WTC11 (cell line): ENCODE results near the gene SCNN1B. TPM values are rescaled to one million over a fixed set of nuclear protein-coding genes. Genes with fewer than 3 reads are reported as not detected.

Experiments used
- ATAC-seq: fragments of 200-7000 bp; cut with Tn5 transposase; 2 replicates; pipeline ENCODE4 v1.10.0; 2021; ENCODE audit warnings: mild to moderate bottlenecking, moderate library complexity
- CTCF ChIA-PET: fragments of 300-600 bp; sonication (Branson Sonifier 250); formaldehyde crosslinking; loops from one replicate; lab custom pipeline; 2021; ENCODE audit warnings: antibody characterized with exemption; lab: Charles Lee
- POLR2A ChIA-PET: fragments of 350-600 bp; sonication (Branson Sonifier 250); formaldehyde crosslinking; loops from one replicate; lab custom pipeline; 2021; ENCODE audit warnings: antibody characterized with exemption; lab: Charles Lee
- DNase-seq: peaks from one replicate; pipeline ENCODE4 v3.0.0; 2021; ENCODE audit warnings: low spot score
- H3K27ac Mint-ChIP-seq: 2 replicates; pipeline ENCODE4 v1.8.0; 2021; ENCODE audit warnings: mixed read lengths
- H3K27me3 Mint-ChIP-seq: 2 replicates; pipeline ENCODE4 v1.8.0; 2021; ENCODE audit warnings: low read depth, mild to moderate bottlenecking, moderate library complexity, mixed read lengths
- H3K36me3 Mint-ChIP-seq: 2 replicates; pipeline ENCODE4 v1.8.0; 2021; ENCODE audit warnings: mixed read lengths
- H3K4me1 Mint-ChIP-seq: 2 replicates; pipeline ENCODE4 v1.8.0; 2022; ENCODE audit warnings: mixed read lengths
- H3K4me3 Mint-ChIP-seq: 2 replicates; pipeline ENCODE4 v1.8.0; 2021; ENCODE audit warnings: mild to moderate bottlenecking, moderate library complexity, mixed read lengths
- H3K9me3 Mint-ChIP-seq: 2 replicates; pipeline ENCODE4 v1.8.0; 2021; ENCODE audit warnings: mixed read lengths
- CREB1 ChIP-seq: sonication (generic); formaldehyde crosslinking; IDR thresholded peaks from 2 replicates; pipeline ENCODE4 v1.8.0; 2023; ENCODE audit warnings: mild to moderate bottlenecking, missing genetic modification reagents
- EMX1 ChIP-seq: fragments of 250-450 bp; sonication (Bioruptor Pico); IDR thresholded peaks from 2 replicates; pipeline ENCODE4 v1.8.0; 2021; ENCODE audit warnings: mild to moderate bottlenecking
- FOXK1 ChIP-seq: sonication (generic); formaldehyde crosslinking; IDR thresholded peaks from 2 replicates; pipeline ENCODE4 v1.8.0; 2022; ENCODE audit warnings: mild to moderate bottlenecking, moderate library complexity, missing genetic modification reagents
- FOXP1 ChIP-seq: sonication (generic); formaldehyde crosslinking; IDR thresholded peaks from 2 replicates; pipeline ENCODE4 v1.8.0; 2022; ENCODE audit warnings: missing genetic modification reagents, mild to moderate bottlenecking, moderate library complexity, borderline replicate concordance
- KAT7 ChIP-seq: sonication (generic); formaldehyde crosslinking; IDR thresholded peaks from 2 replicates; pipeline ENCODE4 v1.8.1; 2023; ENCODE audit warnings: missing genetic modification reagents, mild to moderate bottlenecking, borderline replicate concordance
- NFATC4 ChIP-seq: fragments of 250-450 bp; sonication (Bioruptor Pico); IDR thresholded peaks from 2 replicates; pipeline ENCODE4 v1.9.0; 2021; ENCODE audit warnings: mild to moderate bottlenecking
- NFE2L1 ChIP-seq: sonication (generic); formaldehyde crosslinking; IDR thresholded peaks from 2 replicates; pipeline ENCODE4 v1.8.1; 2023; ENCODE audit warnings: missing genetic modification reagents
- NFYB ChIP-seq: sonication (generic); formaldehyde crosslinking; conservative IDR thresholded peaks from 2 replicates; pipeline ENCODE4 v1.8.0; 2022; ENCODE audit warnings: low read depth, missing genetic modification reagents
- NR3C1 ChIP-seq: sonication (generic); formaldehyde crosslinking; conservative IDR thresholded peaks from 2 replicates; pipeline ENCODE4 v1.8.1; 2023; ENCODE audit warnings: low read depth, mild to moderate bottlenecking, missing genetic modification reagents
- OVOL2 ChIP-seq: fragments of 250-450 bp; sonication (Bioruptor Pico); IDR thresholded peaks from 2 replicates; pipeline ENCODE4 v1.9.0; 2021; ENCODE audit warnings: mild to moderate bottlenecking, borderline replicate concordance
- PRRX2 ChIP-seq: fragments of 250-450 bp; sonication (Bioruptor Pico); IDR thresholded peaks from 2 replicates; pipeline ENCODE4 v1.8.0; 2021; ENCODE audit warnings: mild to moderate bottlenecking
- RORB ChIP-seq: fragments of 250-450 bp; sonication (Bioruptor Pico); IDR thresholded peaks from 2 replicates; pipeline ENCODE4 v1.9.0; 2021; ENCODE audit warnings: mild to moderate bottlenecking
- SMAD3 ChIP-seq: sonication (generic); formaldehyde crosslinking; IDR thresholded peaks from 2 replicates; pipeline ENCODE4 v1.8.0; 2022; ENCODE audit warnings: missing genetic modification reagents, mild to moderate bottlenecking, borderline replicate concordance
- SMAD4 ChIP-seq: sonication (generic); formaldehyde crosslinking; IDR thresholded peaks from 2 replicates; pipeline ENCODE4 v1.8.0; 2022; ENCODE audit warnings: mild to moderate bottlenecking, missing genetic modification reagents
- ZNF121 ChIP-seq: sonication (generic); formaldehyde crosslinking; IDR thresholded peaks from 2 replicates; pipeline ENCODE4 v1.8.0; 2023; ENCODE audit warnings: missing genetic modification reagents
- ZNF232 ChIP-seq: sonication (generic); formaldehyde crosslinking; IDR thresholded peaks from 2 replicates; pipeline ENCODE4 v1.8.0; 2022; ENCODE audit warnings: mild to moderate bottlenecking, missing genetic modification reagents
- ZNF317 ChIP-seq: sonication (generic); formaldehyde crosslinking; IDR thresholded peaks from 2 replicates; pipeline ENCODE4 v1.8.1; 2023; ENCODE audit warnings: low read depth, mild to moderate bottlenecking, moderate library complexity, missing genetic modification reagents, borderline replicate concordance
- total RNA-seq: library from RNA; stranded (reverse); gene quantifications from 3 replicates; pipeline ENCODE4 v1.2.3, GENCODE V29; 2021
- TF ChIP-seq, protein P1 (sequence below): sonication (generic); formaldehyde crosslinking; IDR thresholded peaks from 2 replicates; pipeline ENCODE4 v1.8.1; 2022; ENCODE audit warnings: low read depth, missing genetic modification reagents, borderline replicate concordance
- TF ChIP-seq, protein P2 (sequence below): sonication (generic); formaldehyde crosslinking; IDR thresholded peaks from 2 replicates; pipeline ENCODE4 v1.8.1; 2022; ENCODE audit warnings: mild to moderate bottlenecking, missing genetic modification reagents, moderate library complexity, borderline replicate concordance
- TF ChIP-seq, protein P3 (sequence below): fragments of 250-450 bp; sonication (Bioruptor Pico); IDR thresholded peaks from 2 replicates; pipeline ENCODE4 v1.8.0; 2021; ENCODE audit warnings: mild to moderate bottlenecking
- TF ChIP-seq, protein P4 (sequence below): sonication (generic); formaldehyde crosslinking; IDR thresholded peaks from 2 replicates; pipeline ENCODE4 v1.8.0; 2022; ENCODE audit warnings: mild to moderate bottlenecking, missing genetic modification reagents
- TF ChIP-seq, protein P5 (sequence below): sonication (generic); formaldehyde crosslinking; IDR thresholded peaks from 2 replicates; pipeline ENCODE4 v1.8.1; 2023; ENCODE audit warnings: mild to moderate bottlenecking, moderate library complexity, missing genetic modification reagents
- TF ChIP-seq, protein P6 (sequence below): sonication (generic); formaldehyde crosslinking; IDR thresholded peaks from 2 replicates; pipeline ENCODE4 v1.8.0; 2022; ENCODE audit warnings: mild to moderate bottlenecking, missing genetic modification reagents
- TF ChIP-seq, protein P7 (sequence below): fragments of 250-450 bp; sonication (Bioruptor Pico); IDR thresholded peaks from 2 replicates; pipeline ENCODE4 v1.9.0; 2021; ENCODE audit warnings: mild to moderate bottlenecking
- TF ChIP-seq, protein P8 (sequence below): sonication (generic); formaldehyde crosslinking; IDR thresholded peaks from 2 replicates; pipeline ENCODE4 v1.8.1; 2023; ENCODE audit warnings: mild to moderate bottlenecking, missing genetic modification reagents, moderate library complexity
- TF ChIP-seq, protein P9 (sequence below): fragments of 250-450 bp; sonication (Bioruptor Pico); IDR thresholded peaks from 2 replicates; pipeline ENCODE4 v1.9.0; 2021; ENCODE audit warnings: mild to moderate bottlenecking

The SCNN1B gene
- total RNA-seq, 1 experiment from 2014 or later: 4.8 TPM

DNA sequence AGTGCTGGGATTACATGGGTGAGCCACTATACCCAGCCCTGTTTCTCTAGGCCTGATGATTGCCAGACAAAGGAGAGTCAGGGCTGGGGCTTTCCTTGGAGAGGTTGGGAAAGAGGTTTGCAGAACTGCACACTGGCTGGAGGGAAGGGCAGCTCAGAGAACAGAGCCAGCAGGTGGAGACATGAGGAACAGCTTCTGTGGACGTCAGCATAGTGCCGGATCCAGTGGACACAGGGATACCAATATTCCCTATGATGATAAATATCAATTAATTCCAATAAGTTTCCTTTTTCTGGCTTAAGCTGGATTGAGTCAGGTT is 43.2 kb upstream of the SCNN1B start (continued):
- TF ChIP-seq, protein P1, sequence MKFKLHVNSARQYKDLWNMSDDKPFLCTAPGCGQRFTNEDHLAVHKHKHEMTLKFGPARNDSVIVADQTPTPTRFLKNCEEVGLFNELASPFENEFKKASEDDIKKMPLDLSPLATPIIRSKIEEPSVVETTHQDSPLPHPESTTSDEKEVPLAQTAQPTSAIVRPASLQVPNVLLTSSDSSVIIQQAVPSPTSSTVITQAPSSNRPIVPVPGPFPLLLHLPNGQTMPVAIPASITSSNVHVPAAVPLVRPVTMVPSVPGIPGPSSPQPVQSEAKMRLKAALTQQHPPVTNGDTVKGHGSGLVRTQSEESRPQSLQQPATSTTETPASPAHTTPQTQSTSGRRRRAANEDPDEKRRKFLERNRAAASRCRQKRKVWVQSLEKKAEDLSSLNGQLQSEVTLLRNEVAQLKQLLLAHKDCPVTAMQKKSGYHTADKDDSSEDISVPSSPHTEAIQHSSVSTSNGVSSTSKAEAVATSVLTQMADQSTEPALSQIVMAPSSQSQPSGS: no peak
- TF ChIP-seq, protein P2, sequence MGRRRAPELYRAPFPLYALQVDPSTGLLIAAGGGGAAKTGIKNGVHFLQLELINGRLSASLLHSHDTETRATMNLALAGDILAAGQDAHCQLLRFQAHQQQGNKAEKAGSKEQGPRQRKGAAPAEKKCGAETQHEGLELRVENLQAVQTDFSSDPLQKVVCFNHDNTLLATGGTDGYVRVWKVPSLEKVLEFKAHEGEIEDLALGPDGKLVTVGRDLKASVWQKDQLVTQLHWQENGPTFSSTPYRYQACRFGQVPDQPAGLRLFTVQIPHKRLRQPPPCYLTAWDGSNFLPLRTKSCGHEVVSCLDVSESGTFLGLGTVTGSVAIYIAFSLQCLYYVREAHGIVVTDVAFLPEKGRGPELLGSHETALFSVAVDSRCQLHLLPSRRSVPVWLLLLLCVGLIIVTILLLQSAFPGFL (CRISPR knock-in tag): no peak
- TF ChIP-seq, protein P3, sequence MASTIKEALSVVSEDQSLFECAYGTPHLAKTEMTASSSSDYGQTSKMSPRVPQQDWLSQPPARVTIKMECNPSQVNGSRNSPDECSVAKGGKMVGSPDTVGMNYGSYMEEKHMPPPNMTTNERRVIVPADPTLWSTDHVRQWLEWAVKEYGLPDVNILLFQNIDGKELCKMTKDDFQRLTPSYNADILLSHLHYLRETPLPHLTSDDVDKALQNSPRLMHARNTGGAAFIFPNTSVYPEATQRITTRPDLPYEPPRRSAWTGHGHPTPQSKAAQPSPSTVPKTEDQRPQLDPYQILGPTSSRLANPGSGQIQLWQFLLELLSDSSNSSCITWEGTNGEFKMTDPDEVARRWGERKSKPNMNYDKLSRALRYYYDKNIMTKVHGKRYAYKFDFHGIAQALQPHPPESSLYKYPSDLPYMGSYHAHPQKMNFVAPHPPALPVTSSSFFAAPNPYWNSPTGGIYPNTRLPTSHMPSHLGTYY (CRISPR knock-in tag): no peak
- TF ChIP-seq FOXK1 (CRISPR knock-in tag) (no peak), NFYB (CRISPR knock-in tag) (no peak), NR3C1 (CRISPR knock-in tag) (no peak), FOXP1 (CRISPR knock-in tag) (no peak), RORB (CRISPR knock-in tag) (no peak), EMX1 (CRISPR knock-in tag) (no peak)
- TF ChIP-seq, protein P4, sequence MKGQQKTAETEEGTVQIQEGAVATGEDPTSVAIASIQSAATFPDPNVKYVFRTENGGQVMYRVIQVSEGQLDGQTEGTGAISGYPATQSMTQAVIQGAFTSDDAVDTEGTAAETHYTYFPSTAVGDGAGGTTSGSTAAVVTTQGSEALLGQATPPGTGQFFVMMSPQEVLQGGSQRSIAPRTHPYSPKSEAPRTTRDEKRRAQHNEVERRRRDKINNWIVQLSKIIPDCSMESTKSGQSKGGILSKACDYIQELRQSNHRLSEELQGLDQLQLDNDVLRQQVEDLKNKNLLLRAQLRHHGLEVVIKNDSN (CRISPR knock-in tag): no peak
- TF ChIP-seq, protein P5, sequence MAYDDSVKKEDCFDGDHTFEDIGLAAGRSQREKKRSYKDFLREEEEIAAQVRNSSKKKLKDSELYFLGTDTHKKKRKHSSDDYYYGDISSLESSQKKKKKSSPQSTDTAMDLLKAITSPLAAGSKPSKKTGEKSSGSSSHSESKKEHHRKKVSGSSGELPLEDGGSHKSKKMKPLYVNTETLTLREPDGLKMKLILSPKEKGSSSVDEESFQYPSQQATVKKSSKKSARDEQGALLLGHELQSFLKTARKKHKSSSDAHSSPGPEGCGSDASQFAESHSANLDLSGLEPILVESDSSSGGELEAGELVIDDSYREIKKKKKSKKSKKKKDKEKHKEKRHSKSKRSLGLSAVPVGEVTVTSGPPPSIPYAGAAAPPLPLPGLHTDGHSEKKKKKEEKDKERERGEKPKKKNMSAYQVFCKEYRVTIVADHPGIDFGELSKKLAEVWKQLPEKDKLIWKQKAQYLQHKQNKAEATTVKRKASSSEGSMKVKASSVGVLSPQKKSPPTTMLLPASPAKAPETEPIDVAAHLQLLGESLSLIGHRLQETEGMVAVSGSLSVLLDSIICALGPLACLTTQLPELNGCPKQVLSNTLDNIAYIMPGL (CRISPR knock-in tag): no peak

DNA sequence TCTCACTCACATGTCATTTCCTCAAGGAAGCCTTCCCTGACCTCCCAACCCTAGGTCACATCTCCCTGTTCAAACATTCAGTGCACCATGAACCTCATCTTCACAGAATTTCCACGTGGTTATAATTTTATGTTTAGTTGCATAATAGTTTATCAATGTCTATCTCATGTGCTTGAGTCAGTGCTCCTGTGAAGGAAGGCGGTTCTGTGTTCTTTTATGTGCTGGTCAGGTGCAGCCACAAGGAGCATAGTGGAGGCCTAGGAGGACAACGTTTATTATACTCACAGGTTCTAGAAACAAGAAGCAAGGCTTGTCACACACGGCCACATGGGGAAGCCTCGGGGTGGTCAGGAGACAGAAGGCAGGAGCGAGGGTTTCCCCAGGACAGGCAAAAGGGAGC is 34.5 kb upstream of the SCNN1B start:
- Mint-ChIP-seq H3K4me1 (no peaks in the 10 kb centered on the region), H3K36me3 (no peaks in the 10 kb centered on the region), H3K4me3 (no peak overlapping the region), H3K27ac (no peak overlapping the region), H3K27me3 (peaks cover 3% of the 10 kb centered on the region; the same call in 1 of the 2 replicates), H3K9me3 (peaks cover 14% of the 10 kb centered on the region)
- ChIA-PET CTCF (interaction anchor here (0.7 to 1.6 kb wide), 2 partner anchors 78 to 168 kb away, joined by 3 to 6 read pairs; no protein-coding TSS in a partner anchor), POLR2A (no interaction called here)
- DNase-seq: no peak
- ATAC-seq: no peak; the same call in 1 of the 2 replicates
- TF ChIP-seq FOXK1 (CRISPR knock-in tag) (no peak), ZNF317 (CRISPR knock-in tag) (no peak), PRRX2 (CRISPR knock-in tag) (no peak), NFATC4 (CRISPR knock-in tag) (no peak), OVOL2 (CRISPR knock-in tag) (no peak), CREB1 (CRISPR knock-in tag) (no peak), ZNF121 (CRISPR knock-in tag) (no peak), SMAD4 (no peak), SMAD3 (CRISPR knock-in tag) (no peak), ZNF232 (CRISPR knock-in tag) (no peak), KAT7 (CRISPR knock-in tag) (no peak), NFE2L1 (CRISPR knock-in tag) (no peak)
- TF ChIP-seq, protein P2 (CRISPR knock-in tag): no peak
- TF ChIP-seq, protein P6, sequence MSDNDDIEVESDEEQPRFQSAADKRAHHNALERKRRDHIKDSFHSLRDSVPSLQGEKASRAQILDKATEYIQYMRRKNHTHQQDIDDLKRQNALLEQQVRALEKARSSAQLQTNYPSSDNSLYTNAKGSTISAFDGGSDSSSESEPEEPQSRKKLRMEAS (CRISPR knock-in tag): no peak
- TF ChIP-seq, protein P7, sequence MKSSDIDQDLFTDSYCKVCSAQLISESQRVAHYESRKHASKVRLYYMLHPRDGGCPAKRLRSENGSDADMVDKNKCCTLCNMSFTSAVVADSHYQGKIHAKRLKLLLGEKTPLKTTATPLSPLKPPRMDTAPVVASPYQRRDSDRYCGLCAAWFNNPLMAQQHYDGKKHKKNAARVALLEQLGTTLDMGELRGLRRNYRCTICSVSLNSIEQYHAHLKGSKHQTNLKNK (CRISPR knock-in tag): no peak
- TF ChIP-seq, protein P8, sequence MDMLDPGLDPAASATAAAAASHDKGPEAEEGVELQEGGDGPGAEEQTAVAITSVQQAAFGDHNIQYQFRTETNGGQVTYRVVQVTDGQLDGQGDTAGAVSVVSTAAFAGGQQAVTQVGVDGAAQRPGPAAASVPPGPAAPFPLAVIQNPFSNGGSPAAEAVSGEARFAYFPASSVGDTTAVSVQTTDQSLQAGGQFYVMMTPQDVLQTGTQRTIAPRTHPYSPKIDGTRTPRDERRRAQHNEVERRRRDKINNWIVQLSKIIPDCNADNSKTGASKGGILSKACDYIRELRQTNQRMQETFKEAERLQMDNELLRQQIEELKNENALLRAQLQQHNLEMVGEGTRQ (CRISPR knock-in tag): no peak
- TF ChIP-seq, protein P9, sequence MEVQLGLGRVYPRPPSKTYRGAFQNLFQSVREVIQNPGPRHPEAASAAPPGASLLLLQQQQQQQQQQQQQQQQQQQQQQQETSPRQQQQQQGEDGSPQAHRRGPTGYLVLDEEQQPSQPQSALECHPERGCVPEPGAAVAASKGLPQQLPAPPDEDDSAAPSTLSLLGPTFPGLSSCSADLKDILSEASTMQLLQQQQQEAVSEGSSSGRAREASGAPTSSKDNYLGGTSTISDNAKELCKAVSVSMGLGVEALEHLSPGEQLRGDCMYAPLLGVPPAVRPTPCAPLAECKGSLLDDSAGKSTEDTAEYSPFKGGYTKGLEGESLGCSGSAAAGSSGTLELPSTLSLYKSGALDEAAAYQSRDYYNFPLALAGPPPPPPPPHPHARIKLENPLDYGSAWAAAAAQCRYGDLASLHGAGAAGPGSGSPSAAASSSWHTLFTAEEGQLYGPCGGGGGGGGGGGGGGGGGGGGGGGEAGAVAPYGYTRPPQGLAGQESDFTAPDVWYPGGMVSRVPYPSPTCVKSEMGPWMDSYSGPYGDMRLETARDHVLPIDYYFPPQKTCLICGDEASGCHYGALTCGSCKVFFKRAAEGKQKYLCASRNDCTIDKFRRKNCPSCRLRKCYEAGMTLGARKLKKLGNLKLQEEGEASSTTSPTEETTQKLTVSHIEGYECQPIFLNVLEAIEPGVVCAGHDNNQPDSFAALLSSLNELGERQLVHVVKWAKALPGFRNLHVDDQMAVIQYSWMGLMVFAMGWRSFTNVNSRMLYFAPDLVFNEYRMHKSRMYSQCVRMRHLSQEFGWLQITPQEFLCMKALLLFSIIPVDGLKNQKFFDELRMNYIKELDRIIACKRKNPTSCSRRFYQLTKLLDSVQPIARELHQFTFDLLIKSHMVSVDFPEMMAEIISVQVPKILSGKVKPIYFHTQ (CRISPR knock-in tag): no peak
